Activated T-cell treated with anti-CD3 and anti-CD28 coated beads, Interleukin-2, amount 50 U/mL, for 48 hours (primary cell): Measurements from ENCODE around the gene EXOSC7.

Experiments used
- DNase-seq, 2 experiments: peaks; one replicate each; pipeline ENCODE4 v3.0.0-alpha.2; 2020

The EXOSC7 gene

GRCh38 chr3:44993471-44994205 lies 17.6 kb downstream of the EXOSC7 start:
- DNase-seq = no peak

GRCh38 chr3:44995142-44995770 lies 19.2 kb downstream of the EXOSC7 start:
- no peak for DNase-seq

- DNase-seq = no peak
Measured at GRCh38 chr3:44996556-44996969, 20.5 kb downstream of the EXOSC7 start.

- no peak for DNase-seq
Measured at GRCh38 chr3:44999782-45000181, 23.7 kb downstream of the EXOSC7 start.

GRCh38 chr3:45000823-45001222 lies 24.8 kb downstream of the EXOSC7 start:
- no peak for DNase-seq

GRCh38 chr3:45001738-45002137 lies 25.7 kb downstream of the EXOSC7 start:
- no peak for DNase-seq

GRCh38 chr3:45002139-45002660 lies 26.2 kb downstream of the EXOSC7 start:
- no peak for DNase-seq

GRCh38 chr3:45002720-45003119 lies 26.7 kb downstream of the EXOSC7 start:
- no peak for DNase-seq

- no peak for DNase-seq
Measured at GRCh38 chr3:45003406-45003805, 27.4 kb downstream of the EXOSC7 start.

GRCh38 chr3:45003859-45004258 lies 27.8 kb downstream of the EXOSC7 start:
- DNase-seq = no peak

GRCh38 chr3:45007091-45007490 lies 31.0 kb downstream of the EXOSC7 start:
- DNase-seq = no peak

GRCh38 chr3:45008117-45008516 lies 32.1 kb downstream of the EXOSC7 start:
- DNase-seq = no peak

- no peak for DNase-seq
Measured at GRCh38 chr3:45009868-45010267, 33.8 kb downstream of the EXOSC7 start.

- no peak for DNase-seq
Measured at GRCh38 chr3:45010811-45011333, 34.8 kb downstream of the EXOSC7 start.

GRCh38 chr3:45011756-45012508 lies 35.9 kb downstream of the EXOSC7 start:
- no peak for DNase-seq

GRCh38 chr3:45012577-45012976 lies 36.5 kb downstream of the EXOSC7 start:
- no peak for DNase-seq

- DNase-seq = no peak
Measured at GRCh38 chr3:45016916-45017315, 40.9 kb downstream of the EXOSC7 start.

GRCh38 chr3:45017821-45018220 lies 41.8 kb downstream of the EXOSC7 start:
- no peak for DNase-seq

- DNase-seq = no peak
Measured at GRCh38 chr3:45020534-45020933, 44.5 kb downstream of the EXOSC7 start.

- DNase-seq = no peak
Measured at GRCh38 chr3:45021524-45022297, 45.7 kb downstream of the EXOSC7 start.

GRCh38 chr3:45023675-45024074 lies 47.6 kb downstream of the EXOSC7 start:
- DNase-seq = no peak

- DNase-seq = no peak
Measured at GRCh38 chr3:45024542-45025255, 48.7 kb downstream of the EXOSC7 start.
